ENCODE results near the gene RRP1B. TPM values are rescaled to one million over a fixed set of nuclear protein-coding genes. Genes with fewer than 3 reads are reported as not detected.

Gene RRP1B
- total and polyA plus RNA-seq, 11 donors, result 3.6 to 16.1 (median 9.5) TPM

GRCh38 chr21:43731476-43731875 lies 72.1 kb downstream of the RRP1B start:
- TF ChIP-seq CTCF (IDR thresholded peaks at IDR 0.05) (no peak), POLR2A (IDR thresholded peaks at IDR 0.05) (no peak)
- ATAC-seq (no peak), DNase-seq (no peak)
- intact Hi-C loops (cut with DNase I), result no loop called here
- H3K36me3 ChIP-seq, result peaks cover 0 to 13% (median 0%) of the 10 kb centered on the region in 9 donors
- no peak overlapping the region for H3K4me3 ChIP-seq
- H3K27ac ChIP-seq, result peak overlapping the region in 1 of 12 donors; percentile 11
- WGBS, 4 donors, result 80 to 87% (median 84%) methylated on average over 5 to 6 of the region's 6 CpGs
- no peaks in the 10 kb centered on the region for H3K9me3 ChIP-seq
- peaks cover 10 to 73% (median 55%) of the 10 kb centered on the region in 12 donors for H3K4me1 ChIP-seq
- no peaks in the 10 kb centered on the region for H3K27me3 ChIP-seq

GRCh38 chr21:43731891-43732711 lies 72.7 kb downstream of the RRP1B start:
- H3K4me3 ChIP-seq, result no peak overlapping the region
- peaks cover 8 to 67% (median 48%) of the 10 kb centered on the region in 12 donors for H3K4me1 ChIP-seq
- WGBS, 4 donors, result 65 to 79% (median 72%) methylated on average over 21 to 23 of the region's 23 CpGs
- H3K27me3 ChIP-seq, result no peaks in the 10 kb centered on the region
- DNase-seq, result no peak
- H3K36me3 ChIP-seq, result peaks cover 0 to 14% (median 0%) of the 10 kb centered on the region in 9 donors
- no peak for ATAC-seq
- peak overlapping the region in 2 of 12 donors; percentile 11 to 15 for H3K27ac ChIP-seq
- intact Hi-C loops (cut with DNase I), result no loop called here
- TF ChIP-seq POLR2A (IDR thresholded peaks at IDR 0.05) (no peak), CTCF (IDR thresholded peaks at IDR 0.05) (no peak)
- no peaks in the 10 kb centered on the region for H3K9me3 ChIP-seq

GRCh38 chr21:43733060-43733459 lies 73.7 kb downstream of the RRP1B start:
- 39 to 64% (median 53%) methylated on average over 9 to 10 of the region's 10 CpGs for WGBS, 4 donors
- DNase-seq (no peak), ATAC-seq (no peak)
- no peaks in the 10 kb centered on the region for H3K27me3 ChIP-seq
- peaks cover 0 to 24% (median 5%) of the 10 kb centered on the region in 9 donors for H3K36me3 ChIP-seq
- H3K27ac ChIP-seq, result no peak overlapping the region
- TF ChIP-seq POLR2A (IDR thresholded peaks at IDR 0.05), result no peak
- no peak for TF ChIP-seq CTCF (IDR thresholded peaks at IDR 0.05)
- H3K4me3 ChIP-seq, result no peak overlapping the region
- intact Hi-C loops (cut with DNase I), result no loop called here
- no peaks in the 10 kb centered on the region for H3K9me3 ChIP-seq
- peaks cover 0 to 57% (median 39%) of the 10 kb centered on the region in 12 donors for H3K4me1 ChIP-seq

- peaks cover 0 to 27% (median 5%) of the 10 kb centered on the region in 9 donors for H3K36me3 ChIP-seq
- DNase-seq (peak in 1 of 5 donors; percentile 54), ATAC-seq (peak in 1 of 4 donors; percentile 10)
- peaks cover 0 to 53% (median 35%) of the 10 kb centered on the region in 12 donors for H3K4me1 ChIP-seq
- H3K4me3 ChIP-seq, result no peak overlapping the region
- H3K27ac ChIP-seq, result no peak overlapping the region
- intact Hi-C loops (cut with DNase I), result no loop called here
- 69 to 79% (median 74%) methylated on average over 11 to 15 of the region's 15 CpGs for WGBS, 4 donors
- H3K27me3 ChIP-seq, result no peaks in the 10 kb centered on the region
- H3K9me3 ChIP-seq, result no peaks in the 10 kb centered on the region
- no peak for TF ChIP-seq CTCF (IDR thresholded peaks at IDR 0.05)
- TF ChIP-seq POLR2A (IDR thresholded peaks at IDR 0.05), result no peak
Observed at GRCh38 chr21:43733529-43734071, 74.2 kb downstream of the RRP1B start.
